ENCODE data around the gene GEMIN4. TPM values are rescaled to one million over a fixed set of nuclear protein-coding genes. Genes with fewer than 3 reads are reported as not detected.
"Not testable (repeated sequence)": the region's sequence is repeated elsewhere in the genome, so short reads cannot be mapped to it uniquely, and the experiment has no call there.

The GEMIN4 gene
- polyA plus RNA-seq, 1 donor: 18.4 TPM

- whole genome bisulfite sequencing (ENCODE audit: insufficient coverage, low lambda C conversion rate): 100% methylated on average over 1 of the region's 12 CpGs
- H3K9me3 ChIP-seq (ENCODE audit: control insufficient read depth, low read depth, low read length): no peaks in the 10 kb centered on the region
- H3K4me3 ChIP-seq (ENCODE audit: low read length): no peak overlapping the region
- H3K27me3 ChIP-seq (ENCODE audit: control insufficient read depth, insufficient read depth, low read length): no peaks in the 10 kb centered on the region
- H3K4me1 ChIP-seq (ENCODE audit: control insufficient read depth, insufficient read depth, low read length): peaks cover 7% of the 10 kb centered on the region
- peaks cover 20% of the 10 kb centered on the region for H3K36me3 ChIP-seq (ENCODE audit: control insufficient read depth, insufficient read depth, low read length)
- no peak for DNase-seq
- H3K27ac ChIP-seq (ENCODE audit: low read length): no peak overlapping the region
Observed at GRCh38 chr17:703081-703875, 48.8 kb downstream of the GEMIN4 start.

GRCh38 chr17:700504-701094, 51.5 kb downstream of the GEMIN4 start:
- no peak for DNase-seq
- H3K27me3 ChIP-seq (ENCODE audit: control insufficient read depth, insufficient read depth, low read length): no peaks in the 10 kb centered on the region
- peaks cover 5% of the 10 kb centered on the region for H3K4me1 ChIP-seq (ENCODE audit: control insufficient read depth, insufficient read depth, low read length)
- no peaks in the 10 kb centered on the region for H3K9me3 ChIP-seq (ENCODE audit: control insufficient read depth, low read depth, low read length)
- no CpG with 5 or more reads among the region's 1 CpG for WGBS (ENCODE audit: insufficient coverage, low lambda C conversion rate)
- peaks cover 36% of the 10 kb centered on the region for H3K36me3 ChIP-seq (ENCODE audit: control insufficient read depth, insufficient read depth, low read length)
- H3K27ac ChIP-seq (ENCODE audit: low read length): no peak overlapping the region
- H3K4me3 ChIP-seq (ENCODE audit: low read length): no peak overlapping the region

GRCh38 chr17:699345-699744, 52.7 kb downstream of the GEMIN4 start:
- DNase-seq: no peak
- H3K4me1 ChIP-seq (ENCODE audit: control insufficient read depth, insufficient read depth, low read length): no peaks in the 10 kb centered on the region
- H3K36me3 ChIP-seq (ENCODE audit: control insufficient read depth, insufficient read depth, low read length): peaks cover 45% of the 10 kb centered on the region
- no peak overlapping the region for H3K27ac ChIP-seq (ENCODE audit: low read length)
- WGBS (ENCODE audit: insufficient coverage, low lambda C conversion rate): 100% methylated on average over 3 of the region's 7 CpGs
- no peaks in the 10 kb centered on the region for H3K27me3 ChIP-seq (ENCODE audit: control insufficient read depth, insufficient read depth, low read length)
- H3K4me3 ChIP-seq (ENCODE audit: low read length): no peak overlapping the region
- no peaks in the 10 kb centered on the region for H3K9me3 ChIP-seq (ENCODE audit: control insufficient read depth, low read depth, low read length)

GRCh38 chr17:698096-698495, 54.0 kb downstream of the GEMIN4 start:
- H3K9me3 ChIP-seq (ENCODE audit: control insufficient read depth, low read depth, low read length); H3K4me1 ChIP-seq (ENCODE audit: control insufficient read depth, insufficient read depth, low read length); H3K27me3 ChIP-seq (ENCODE audit: control insufficient read depth, insufficient read depth, low read length); DNase-seq; H3K27ac ChIP-seq (ENCODE audit: low read length); H3K4me3 ChIP-seq (ENCODE audit: low read length): not testable (repeated sequence)
- no CpG with 5 or more reads among the region's 2 CpGs for WGBS (ENCODE audit: insufficient coverage, low lambda C conversion rate)
- H3K36me3 ChIP-seq (ENCODE audit: control insufficient read depth, insufficient read depth, low read length): peaks cover 53% of the 10 kb centered on the region

GRCh38 chr17:697682-698081, 54.4 kb downstream of the GEMIN4 start:
- no peak for DNase-seq
- no CpG with 5 or more reads among the region's 8 CpGs for WGBS (ENCODE audit: insufficient coverage, low lambda C conversion rate)
- Histone ChIP-seq H3K27ac (ENCODE audit: low read length) (no peak overlapping the region), H3K4me1 (ENCODE audit: control insufficient read depth, insufficient read depth, low read length) (no peaks in the 10 kb centered on the region), H3K9me3 (ENCODE audit: control insufficient read depth, low read depth, low read length) (no peaks in the 10 kb centered on the region), H3K36me3 (ENCODE audit: control insufficient read depth, insufficient read depth, low read length) (peaks cover 55% of the 10 kb centered on the region), H3K4me3 (ENCODE audit: low read length) (no peak overlapping the region), H3K27me3 (ENCODE audit: control insufficient read depth, insufficient read depth, low read length) (no peaks in the 10 kb centered on the region)

GRCh38 chr17:696369-696768, 55.7 kb downstream of the GEMIN4 start:
- no peak overlapping the region for H3K4me3 ChIP-seq (ENCODE audit: low read length)
- DNase-seq: no peak
- H3K27ac ChIP-seq (ENCODE audit: low read length): no peak overlapping the region
- peaks cover 58% of the 10 kb centered on the region for H3K36me3 ChIP-seq (ENCODE audit: control insufficient read depth, insufficient read depth, low read length)
- H3K9me3 ChIP-seq (ENCODE audit: control insufficient read depth, low read depth, low read length): no peaks in the 10 kb centered on the region
- H3K27me3 ChIP-seq (ENCODE audit: control insufficient read depth, insufficient read depth, low read length): no peaks in the 10 kb centered on the region
- H3K4me1 ChIP-seq (ENCODE audit: control insufficient read depth, insufficient read depth, low read length): no peaks in the 10 kb centered on the region
- WGBS (ENCODE audit: insufficient coverage, low lambda C conversion rate): 80% methylated on average over 1 of the region's 2 CpGs

Other genes with a start within 250 kb of the GEMIN4 start
- gene VPS53, start 37.4 kb downstream of the GEMIN4 start, polyA plus RNA-seq: 24.6 TPM
- 26.5 TPM for gene TLCD3A, start 19.7 kb downstream of the GEMIN4 start, polyA plus RNA-seq
- gene GLOD4, start 30.0 kb upstream of the GEMIN4 start, polyA plus RNA-seq: 149 TPM
- 14.7 TPM for gene MRM3, start 30.1 kb upstream of the GEMIN4 start, polyA plus RNA-seq
- 22.3 TPM for gene NXN, start 227.5 kb upstream of the GEMIN4 start, polyA plus RNA-seq
- gene TIMM22, start 244.9 kb upstream of the GEMIN4 start, polyA plus RNA-seq: 10.0 TPM